ENCODE measurements around the gene PPP1R13L. TPM values are rescaled to one million over a fixed set of nuclear protein-coding genes. Genes with fewer than 3 reads are reported as not detected.

Gene PPP1R13L
- total and polyA plus RNA-seq, 2 of the 8 experiments (the other 6 are each of a cell fraction or from before 2014, with no cell fraction given) = 9.1 to 15.3 TPM

GRCh38 chr19:45352914-45353796 is 51.7 kb downstream of the PPP1R13L start (continued):
- no peak for TF ChIP-seq E2F6 (IDR thresholded peaks at IDR 0.05)
- TF ChIP-seq NANOG (IDR thresholded peaks at IDR 0.05; ENCODE audit: insufficient read depth, low read depth, low read length, poor library complexity, severe bottlenecking) = no peak
- no peak for TF ChIP-seq HDAC6 (IDR thresholded peaks at IDR 0.05; ENCODE audit: low read depth, low read length)
